Astrocyte of the cerebellum (primary cell): ENCODE results near the gene PROZ.

Experiments used
- DNase-seq: peaks from one replicate; pipeline ENCODE4 v3.0.0-alpha.2; 2011; ENCODE audit warnings: low read depth
- H3K4me3 ChIP-seq: 2 replicates; pipeline ENCODE4 v1.5.1; 2011; ENCODE audit warnings: mild to moderate bottlenecking, low read depth, low read length, moderate library complexity
- in situ Hi-C: cut with HindIII; loops from 2 replicates; pipeline ENCODE4 v1.10.0; 2017; ENCODE audit warnings: low sequenced_read_pairs
- TF ChIP-seq, protein P1 (sequence below): IDR thresholded peaks from 2 replicates; pipeline ENCODE4 v1.5.1; 2012; ENCODE audit warnings: low read length, low read depth, moderate library complexity, mild to moderate bottlenecking; ENCODE audit errors: missing control alignments

The PROZ gene

DNA sequence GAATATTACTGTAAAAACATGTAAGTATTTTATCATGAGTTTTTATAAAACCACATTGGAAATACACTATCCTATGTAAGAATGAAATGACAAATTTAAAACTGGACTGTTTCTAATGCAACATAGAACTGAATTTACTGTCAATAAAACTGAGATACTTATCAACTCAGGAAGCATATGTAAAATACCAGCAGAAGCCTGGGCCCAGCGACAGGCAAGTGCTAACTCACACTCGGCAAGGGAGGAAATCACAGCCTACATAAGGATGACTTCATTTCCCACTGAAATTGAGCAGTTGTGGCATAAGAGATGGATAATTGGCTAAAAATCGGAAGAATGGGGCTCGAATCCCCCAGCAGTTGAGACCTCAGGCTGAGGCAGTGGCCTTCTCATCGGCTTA lies 12.1 kb downstream of the PROZ start:
- in situ Hi-C loops, result no loop called here
- no peak overlapping the region for H3K4me3 ChIP-seq
- TF ChIP-seq, protein P1, sequence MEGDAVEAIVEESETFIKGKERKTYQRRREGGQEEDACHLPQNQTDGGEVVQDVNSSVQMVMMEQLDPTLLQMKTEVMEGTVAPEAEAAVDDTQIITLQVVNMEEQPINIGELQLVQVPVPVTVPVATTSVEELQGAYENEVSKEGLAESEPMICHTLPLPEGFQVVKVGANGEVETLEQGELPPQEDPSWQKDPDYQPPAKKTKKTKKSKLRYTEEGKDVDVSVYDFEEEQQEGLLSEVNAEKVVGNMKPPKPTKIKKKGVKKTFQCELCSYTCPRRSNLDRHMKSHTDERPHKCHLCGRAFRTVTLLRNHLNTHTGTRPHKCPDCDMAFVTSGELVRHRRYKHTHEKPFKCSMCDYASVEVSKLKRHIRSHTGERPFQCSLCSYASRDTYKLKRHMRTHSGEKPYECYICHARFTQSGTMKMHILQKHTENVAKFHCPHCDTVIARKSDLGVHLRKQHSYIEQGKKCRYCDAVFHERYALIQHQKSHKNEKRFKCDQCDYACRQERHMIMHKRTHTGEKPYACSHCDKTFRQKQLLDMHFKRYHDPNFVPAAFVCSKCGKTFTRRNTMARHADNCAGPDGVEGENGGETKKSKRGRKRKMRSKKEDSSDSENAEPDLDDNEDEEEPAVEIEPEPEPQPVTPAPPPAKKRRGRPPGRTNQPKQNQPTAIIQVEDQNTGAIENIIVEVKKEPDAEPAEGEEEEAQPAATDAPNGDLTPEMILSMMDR, result no peak
- no peak for DNase-seq

DNA sequence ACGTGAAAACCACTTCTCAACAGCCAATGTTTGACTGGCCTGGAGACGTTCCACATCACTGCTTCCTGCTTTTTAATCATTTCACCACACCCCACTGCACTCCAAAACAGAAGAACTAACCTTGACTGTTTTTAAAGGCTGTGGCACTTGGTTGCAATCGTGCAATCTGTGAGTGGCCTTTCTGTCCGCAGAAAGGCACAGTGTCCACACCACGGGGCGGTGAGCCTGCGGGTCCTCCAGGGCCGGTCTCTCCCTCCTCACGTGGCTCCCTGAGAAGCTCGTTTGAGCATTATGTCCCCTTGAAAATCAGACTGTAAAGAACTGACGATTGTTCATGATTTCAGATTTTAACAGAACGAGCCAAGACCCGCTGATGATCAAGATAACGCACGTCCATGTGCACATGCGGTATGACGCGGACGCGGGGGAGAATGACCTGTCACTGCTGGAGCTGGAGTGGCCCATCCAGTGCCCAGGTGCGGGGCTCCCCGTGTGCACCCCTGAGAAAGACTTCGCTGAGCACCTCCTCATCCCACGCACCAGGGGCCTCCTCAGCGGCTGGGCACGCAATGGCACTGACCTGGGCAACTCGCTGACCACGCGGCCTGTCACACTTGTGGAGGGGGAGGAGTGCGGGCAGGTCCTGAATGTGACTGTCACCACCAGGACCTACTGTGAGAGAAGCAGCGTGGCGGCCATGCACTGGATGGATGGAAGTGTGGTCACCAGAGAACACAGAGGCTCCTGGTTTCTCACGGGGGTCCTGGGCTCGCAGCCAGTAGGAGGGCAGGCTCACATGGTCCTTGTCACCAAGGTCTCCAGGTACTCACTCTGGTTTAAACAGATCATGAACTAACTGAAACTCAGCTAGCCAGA lies 13.0 kb downstream of the PROZ start:
- in situ Hi-C loops, result no loop called here
- no peak overlapping the region for H3K4me3 ChIP-seq
- no peak for DNase-seq
- TF ChIP-seq, protein P1, result no peak

- H3K4me3 ChIP-seq, result no peak overlapping the region
- in situ Hi-C loops, result no loop called here
- DNase-seq, result no peak
- TF ChIP-seq, protein P1, result no peak
Observed at GRCh38 chr13:113172419-113172926, 14.0 kb downstream of the PROZ start.

DNA sequence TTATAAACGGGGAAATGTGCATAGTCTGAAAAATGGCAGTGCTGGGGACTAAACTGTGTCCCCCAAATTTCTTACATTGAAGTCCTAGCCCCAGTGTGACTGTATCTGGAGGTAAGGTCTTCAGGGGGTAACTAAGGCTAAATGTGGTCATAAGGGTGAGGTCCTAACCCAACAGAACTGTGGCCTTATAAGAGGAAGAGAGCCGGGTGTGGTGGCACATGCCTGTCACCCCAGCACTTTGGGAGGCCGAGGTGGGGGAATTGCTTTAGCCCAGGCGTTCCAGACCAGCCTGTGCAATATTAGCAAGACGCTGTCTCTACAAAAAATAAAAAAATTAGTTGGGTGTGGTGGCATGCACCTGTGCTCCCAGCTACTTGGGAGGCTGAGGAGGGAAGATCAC lies 17.8 kb downstream of the PROZ start:
- TF ChIP-seq, protein P1, result no peak
- H3K4me3 ChIP-seq, result no peak overlapping the region
- DNase-seq, result no peak
- in situ Hi-C loops, result no loop called here

GRCh38 chr13:113176822-113177221 lies 18.4 kb downstream of the PROZ start:
- H3K4me3 ChIP-seq, result no peak overlapping the region
- TF ChIP-seq, protein P1, result no peak
- in situ Hi-C loops, result no loop called here
- no peak for DNase-seq

DNA sequence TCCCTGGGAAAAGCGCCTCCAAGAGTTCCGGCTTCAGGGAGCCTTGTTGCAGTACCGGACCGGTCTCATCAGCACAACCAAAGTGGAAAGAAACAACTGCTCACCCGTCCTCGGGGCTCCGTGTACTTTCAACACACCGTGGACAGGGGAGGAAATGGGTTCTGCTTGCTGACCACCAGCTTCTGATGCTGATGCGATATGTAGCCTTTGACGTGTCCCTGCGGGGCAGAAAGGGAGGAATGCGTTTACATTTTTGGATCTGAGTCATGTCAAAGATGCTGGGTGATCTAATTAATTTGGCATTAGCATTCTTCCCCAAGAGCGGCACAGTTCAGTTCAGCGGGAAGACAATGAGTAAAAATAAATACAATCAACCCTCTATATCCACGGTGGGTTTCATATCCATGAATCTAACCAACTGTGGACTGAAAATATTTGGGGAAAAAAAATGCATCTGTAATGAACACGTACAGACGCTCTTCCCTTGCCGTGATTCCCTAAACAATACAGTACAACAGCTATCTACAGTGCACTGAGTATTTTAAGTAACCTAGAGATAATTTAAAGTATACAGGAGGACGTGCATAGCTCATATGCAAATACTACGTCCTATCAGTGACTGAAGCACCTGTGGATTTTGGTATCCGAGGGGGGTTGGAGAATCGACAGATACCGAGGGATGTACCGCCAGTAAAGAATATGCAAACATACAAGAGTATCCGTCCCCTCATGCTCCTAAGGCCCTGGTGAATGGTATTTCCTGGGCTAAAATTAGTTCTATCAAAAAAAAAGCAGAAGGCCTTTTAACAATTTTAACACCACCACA lies 19.8 kb downstream of the PROZ start:
- H3K4me3 ChIP-seq, result no peak overlapping the region
- in situ Hi-C loops, result no loop called here
- peak; percentile 84 for DNase-seq
- TF ChIP-seq, protein P1, result no peak
